GM18858 (cell line): Measurements from ENCODE around the gene IL32.

Source experiments
- ATAC-seq: cut with Tn5 transposase; IDR thresholded peaks from one replicate; pipeline ENCODE4 v1.9.1; 2021; ENCODE audit not compliant: unreplicated experiment

The IL32 gene

GRCh38 chr16:3113765-3114479, 48.5 kb downstream of the IL32 start:
- no peak for ATAC-seq

- no peak for ATAC-seq
These were observed 49.6 kb downstream of the IL32 start for GRCh38 chr16:3115003-3115402.

- no peak for ATAC-seq
These were observed 50.1 kb downstream of the IL32 start for GRCh38 chr16:3115561-3115960.

GRCh38 chr16:3118204-3118790, 52.9 kb downstream of the IL32 start:
- ATAC-seq, result no peak

GRCh38 chr16:3118846-3119245, 53.4 kb downstream of the IL32 start:
- no peak for ATAC-seq
